HG03469 (cell line): ENCODE measurements around the gene NT5DC2.

Experiments used
- ATAC-seq: cut with Tn5 transposase; IDR thresholded peaks from one replicate; pipeline ENCODE4 v1.9.1; 2021; ENCODE audit warnings: mild to moderate bottlenecking, moderate library complexity, moderate number of reproducible peaks; ENCODE audit not compliant: unreplicated experiment

Gene NT5DC2

DNA sequence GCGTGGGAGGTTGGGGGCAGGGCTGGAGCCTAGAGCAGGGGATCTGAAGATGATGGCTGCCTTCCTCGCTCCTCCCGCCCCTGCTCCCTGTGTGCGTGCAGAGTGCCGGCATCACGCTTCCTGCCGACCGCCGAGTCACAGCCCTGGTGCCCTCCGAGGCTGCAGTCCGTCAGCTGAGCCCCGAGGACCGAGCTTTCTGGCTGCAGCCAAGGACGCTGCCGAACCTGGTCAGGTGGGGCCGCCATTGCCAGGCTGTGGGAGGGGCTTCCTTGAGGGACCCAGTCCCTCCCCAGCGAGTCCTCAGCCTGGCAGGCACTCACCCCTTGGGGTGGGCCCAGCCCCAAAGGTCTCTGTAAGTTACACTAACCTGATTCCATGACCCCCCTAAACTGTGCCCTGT is 20.9 kb downstream of the NT5DC2 start:
- no peak for ATAC-seq

DNA sequence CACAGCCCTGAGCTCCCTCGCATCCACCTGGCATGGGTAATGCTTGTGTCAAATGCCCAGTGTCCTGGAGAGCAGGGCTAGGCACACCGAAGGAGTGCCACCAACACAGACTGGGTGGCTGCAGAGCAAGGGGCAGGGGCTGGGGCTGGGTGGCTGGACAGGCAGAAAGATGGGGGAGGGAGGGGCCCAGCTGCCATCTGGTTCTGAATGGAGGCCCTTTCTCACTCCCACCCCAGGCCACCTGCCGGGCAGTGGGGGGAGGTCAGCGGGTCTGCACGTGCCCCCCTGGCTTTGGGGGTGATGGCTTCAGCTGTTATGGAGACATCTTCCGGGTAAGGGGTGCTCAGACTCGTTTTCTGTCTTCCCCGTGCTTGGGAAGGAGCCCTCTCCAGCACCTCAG is 21.6 kb downstream of the NT5DC2 start:
- ATAC-seq, result no peak

DNA sequence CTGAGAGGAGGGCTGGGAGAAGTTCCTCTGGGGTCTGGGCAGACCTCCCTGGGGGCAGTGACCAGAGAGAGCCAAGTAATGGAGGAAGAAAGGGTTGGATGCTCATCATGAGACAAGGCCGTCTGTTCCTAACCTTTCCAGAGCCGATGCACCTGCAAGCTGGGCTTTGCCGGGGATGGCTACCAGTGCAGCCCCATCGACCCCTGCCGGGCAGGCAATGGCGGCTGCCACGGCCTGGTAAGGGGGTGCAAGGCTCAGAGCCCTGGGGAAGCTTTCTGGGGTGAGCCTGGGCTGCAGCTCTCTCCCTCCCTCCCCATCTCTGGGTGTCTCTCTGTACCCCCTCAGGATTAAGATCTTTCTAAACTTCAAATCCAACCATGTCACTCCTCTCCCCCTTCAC is 22.1 kb downstream of the NT5DC2 start:
- no peak for ATAC-seq

DNA sequence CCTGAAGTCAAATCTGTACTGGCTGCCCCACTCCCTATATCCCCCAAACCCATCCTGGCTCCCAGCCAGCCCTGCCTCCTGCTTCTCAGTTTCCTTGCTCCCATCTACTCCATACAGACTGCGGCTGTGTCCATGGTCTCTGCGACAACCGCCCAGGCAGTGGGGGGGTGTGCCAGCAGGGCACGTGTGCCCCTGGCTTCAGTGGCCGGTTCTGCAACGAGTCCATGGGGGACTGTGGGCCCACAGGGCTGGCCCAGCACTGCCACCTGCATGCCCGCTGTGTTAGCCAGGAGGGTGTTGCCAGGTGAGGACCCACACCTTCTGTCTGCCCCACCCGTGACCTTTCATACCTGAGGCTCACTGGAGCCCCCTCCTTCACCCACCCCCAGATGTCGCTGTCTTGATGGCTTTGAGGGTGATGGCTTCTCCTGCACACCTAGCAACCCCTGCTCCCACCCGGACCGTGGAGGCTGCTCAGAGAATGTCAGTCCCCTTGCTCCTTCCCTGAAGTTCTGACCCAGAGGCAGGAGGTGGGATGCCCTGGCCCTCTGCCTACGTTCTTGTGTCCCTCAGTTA is 23.8 kb downstream of the NT5DC2 start:
- ATAC-seq, result no peak

DNA sequence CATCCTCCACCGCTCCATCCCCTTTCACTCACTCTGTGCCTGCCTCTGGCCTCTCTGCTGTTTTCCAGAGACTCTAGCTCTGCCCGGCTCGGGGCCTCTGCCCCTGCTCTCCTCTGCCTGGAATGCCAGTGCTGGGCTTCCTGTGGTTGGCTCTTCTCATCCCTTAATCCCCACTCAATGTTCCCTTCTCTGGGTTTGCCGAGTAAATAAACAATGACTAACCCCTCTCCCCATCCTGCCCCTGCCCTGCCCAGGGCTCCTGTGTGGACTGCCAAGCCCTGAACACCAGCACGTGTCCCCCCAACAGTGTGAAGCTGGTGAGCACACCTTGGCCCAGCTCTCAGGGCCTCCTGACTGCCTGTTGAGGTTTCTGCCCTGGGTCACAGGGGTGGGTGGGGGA is 26.3 kb downstream of the NT5DC2 start:
- no peak for ATAC-seq

DNA sequence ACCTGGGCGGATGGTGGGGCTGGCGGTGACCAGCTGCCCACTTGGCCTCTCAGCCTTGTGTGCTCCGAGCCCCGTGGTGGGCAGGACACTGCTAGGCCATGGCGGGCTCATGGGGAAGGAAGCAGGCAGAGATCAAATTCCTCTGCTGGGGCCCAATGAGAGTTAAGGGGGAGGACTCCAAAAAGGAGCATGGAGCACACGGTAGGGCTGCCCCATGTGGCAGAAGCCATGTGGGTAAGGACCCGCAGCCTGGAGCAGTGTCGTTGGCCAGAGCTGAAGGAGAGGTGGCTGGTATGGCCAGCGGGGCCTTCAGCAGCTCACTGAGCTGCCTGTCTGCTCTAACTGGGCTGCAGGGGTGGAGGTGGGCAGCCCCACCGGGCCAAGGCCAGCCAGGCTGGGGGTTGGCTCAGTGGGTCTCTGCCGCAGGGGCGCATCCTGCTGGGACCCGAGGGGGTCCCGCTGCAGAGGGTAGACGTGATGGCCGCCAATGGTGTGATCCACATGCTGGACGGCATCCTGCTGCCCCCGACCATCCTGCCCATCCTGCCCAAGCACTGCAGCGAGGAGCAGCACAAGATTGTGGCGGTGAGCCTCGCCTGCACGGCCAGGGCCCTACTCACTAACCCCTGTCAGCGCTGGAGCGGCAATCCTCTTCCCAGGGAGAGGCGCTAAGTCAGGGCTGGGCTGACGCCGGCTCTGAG is 27.2 kb downstream of the NT5DC2 start:
- ATAC-seq, result no peak

DNA sequence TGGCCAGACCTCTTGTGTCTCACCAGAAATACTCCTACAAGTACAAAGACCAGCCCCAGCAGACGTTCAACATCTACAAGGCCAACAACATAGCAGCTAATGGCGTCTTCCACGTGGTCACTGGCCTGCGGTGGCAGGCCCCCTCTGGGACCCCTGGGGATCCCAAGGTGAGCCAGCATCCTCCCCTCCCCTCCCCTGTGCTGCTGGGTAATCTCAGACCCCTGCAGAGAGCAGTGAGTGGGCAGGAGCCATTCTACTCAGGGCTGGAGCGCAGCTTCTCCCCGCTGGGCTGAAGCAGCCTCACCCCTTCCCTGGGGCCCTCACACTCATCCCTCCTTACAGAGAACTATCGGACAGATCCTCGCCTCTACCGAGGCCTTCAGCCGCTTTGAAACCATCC is 28.7 kb downstream of the NT5DC2 start:
- ATAC-seq, result no peak

DNA sequence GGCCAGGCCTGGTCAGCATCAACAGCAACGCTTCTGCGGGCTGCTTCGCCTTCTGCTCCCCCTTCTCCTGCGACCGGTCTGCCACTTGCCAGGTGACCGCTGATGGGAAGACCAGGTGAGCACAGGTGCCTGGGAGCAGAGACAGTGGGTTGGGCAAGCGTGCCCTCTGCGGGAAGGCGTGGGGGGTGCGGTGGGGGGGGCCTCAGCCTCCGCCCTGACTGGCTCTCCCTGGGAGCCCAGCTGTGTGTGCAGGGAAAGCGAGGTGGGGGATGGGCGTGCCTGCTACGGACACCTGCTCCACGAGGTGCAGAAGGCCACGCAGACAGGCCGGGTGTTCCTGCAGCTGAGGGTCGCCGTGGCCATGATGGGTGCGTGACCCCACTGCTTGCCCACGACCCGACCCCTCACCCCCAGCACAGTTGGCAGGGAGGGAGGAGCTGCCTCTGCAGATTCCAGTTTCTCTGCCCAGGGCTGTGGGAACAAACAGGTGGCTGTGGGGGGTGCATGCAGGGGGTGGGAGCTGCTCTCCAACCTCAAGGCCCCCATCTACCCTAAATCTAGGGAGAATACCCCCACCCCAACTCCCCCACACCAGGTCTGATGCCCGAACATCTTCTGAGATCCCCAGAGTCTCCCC is 29.8 kb downstream of the NT5DC2 start:
- no peak for ATAC-seq

DNA sequence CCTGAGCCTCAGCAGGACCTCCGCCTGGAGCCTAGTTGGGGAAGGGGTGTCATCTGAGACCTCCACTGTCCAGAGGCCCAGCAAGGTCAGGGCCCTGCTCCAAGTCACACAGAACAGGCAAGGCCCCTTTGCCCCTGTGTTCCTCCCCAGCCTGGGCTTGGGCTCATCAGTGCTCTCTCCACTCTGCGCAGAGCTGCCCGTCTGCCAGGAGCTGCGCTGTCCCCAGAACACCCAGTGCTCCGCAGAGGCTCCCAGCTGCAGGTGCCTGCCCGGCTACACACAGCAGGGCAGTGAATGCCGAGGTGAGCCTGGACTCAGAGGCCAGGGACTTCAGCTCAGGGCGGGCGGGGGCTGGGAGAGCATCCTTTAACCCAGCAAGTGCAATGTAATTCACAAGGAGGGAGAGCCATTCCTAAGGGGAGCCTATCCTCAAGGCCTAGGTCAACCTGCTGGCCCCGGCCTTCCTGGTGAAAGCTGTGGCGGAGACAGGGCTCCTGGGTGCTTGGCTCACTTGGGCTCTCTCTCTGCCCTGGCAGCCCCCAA is 30.8 kb downstream of the NT5DC2 start:
- no peak for ATAC-seq

DNA sequence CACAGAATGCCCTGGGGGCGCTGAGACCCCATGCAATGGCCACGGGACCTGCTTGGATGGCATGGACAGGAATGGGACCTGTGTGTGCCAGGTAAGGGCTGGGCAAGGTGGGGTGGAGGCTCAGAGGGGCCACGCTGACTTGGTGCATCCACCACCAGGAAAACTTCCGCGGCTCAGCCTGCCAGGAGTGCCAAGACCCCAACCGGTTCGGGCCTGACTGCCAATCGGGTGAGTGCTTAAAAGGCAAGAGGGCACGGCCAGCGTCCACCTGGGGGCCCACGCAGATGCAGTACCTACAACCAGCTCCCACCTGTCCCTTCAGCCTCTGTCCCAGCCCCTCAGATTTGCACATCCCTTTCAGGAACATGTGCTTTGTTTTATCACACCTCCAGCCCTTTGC is 31.7 kb downstream of the NT5DC2 start:
- ATAC-seq, result no peak

DNA sequence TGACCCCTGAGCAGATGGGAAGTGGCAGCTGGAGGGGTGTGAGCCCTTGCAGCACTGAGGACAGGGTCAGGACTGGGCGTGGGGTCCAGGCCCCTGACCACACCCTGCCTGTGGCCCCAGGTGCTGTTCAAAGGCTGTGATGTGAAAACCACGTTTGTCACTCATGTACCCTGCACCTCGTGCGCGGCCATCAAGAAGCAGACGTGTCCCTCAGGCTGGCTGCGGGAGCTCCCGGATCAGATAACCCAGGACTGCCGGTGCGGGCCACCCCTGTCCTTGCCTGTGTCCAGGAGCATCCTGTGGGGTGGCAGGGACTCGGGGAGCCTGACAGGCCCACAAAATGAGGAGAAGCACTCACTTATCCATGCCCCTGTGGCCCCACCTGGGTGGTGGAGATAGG is 32.6 kb downstream of the NT5DC2 start:
- no peak for ATAC-seq

DNA sequence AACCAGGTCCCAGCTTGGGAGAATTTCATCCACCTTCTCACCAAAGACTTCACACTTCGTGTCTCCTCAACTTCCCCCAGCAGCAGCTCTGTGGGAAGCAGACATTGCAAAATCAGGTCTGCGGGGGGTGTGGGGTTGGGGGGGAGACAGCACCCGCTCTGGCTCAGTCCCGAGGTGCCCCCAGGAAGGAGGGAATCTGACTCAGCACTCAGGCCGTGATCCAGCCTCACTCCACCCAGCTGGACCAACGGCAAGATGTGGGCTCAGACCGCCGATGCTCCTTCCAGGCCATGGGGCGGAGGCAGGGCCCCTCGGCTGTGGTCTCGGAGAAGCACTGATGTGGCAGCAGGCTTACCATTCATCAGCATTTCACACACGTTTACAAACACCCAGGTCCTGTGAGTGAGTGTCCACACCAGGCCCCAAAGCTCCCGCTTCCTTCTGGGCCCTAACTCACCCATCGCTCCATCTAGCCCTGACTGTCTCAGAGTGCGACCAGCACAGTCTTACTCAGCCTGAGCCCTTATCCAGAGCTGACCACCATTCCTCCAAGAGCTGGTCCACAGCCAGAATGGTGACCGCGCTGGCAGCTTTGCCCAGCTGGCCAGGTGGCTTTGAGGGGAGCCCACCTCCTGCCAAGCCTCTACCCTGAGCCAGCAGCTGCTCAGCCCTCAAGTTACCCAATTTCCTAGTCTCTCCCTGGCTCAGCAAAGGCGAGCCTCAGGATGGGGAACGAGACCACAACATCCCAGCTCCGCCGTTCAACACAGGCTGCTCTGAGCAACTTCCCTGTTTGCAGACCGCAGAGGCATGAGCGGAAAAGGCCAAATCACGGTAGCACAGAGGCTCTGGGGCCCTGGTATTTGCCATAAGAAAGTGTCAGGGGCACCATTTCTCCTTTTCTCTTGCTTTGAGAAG is 35.3 kb downstream of the NT5DC2 start:
- ATAC-seq, result no peak

DNA sequence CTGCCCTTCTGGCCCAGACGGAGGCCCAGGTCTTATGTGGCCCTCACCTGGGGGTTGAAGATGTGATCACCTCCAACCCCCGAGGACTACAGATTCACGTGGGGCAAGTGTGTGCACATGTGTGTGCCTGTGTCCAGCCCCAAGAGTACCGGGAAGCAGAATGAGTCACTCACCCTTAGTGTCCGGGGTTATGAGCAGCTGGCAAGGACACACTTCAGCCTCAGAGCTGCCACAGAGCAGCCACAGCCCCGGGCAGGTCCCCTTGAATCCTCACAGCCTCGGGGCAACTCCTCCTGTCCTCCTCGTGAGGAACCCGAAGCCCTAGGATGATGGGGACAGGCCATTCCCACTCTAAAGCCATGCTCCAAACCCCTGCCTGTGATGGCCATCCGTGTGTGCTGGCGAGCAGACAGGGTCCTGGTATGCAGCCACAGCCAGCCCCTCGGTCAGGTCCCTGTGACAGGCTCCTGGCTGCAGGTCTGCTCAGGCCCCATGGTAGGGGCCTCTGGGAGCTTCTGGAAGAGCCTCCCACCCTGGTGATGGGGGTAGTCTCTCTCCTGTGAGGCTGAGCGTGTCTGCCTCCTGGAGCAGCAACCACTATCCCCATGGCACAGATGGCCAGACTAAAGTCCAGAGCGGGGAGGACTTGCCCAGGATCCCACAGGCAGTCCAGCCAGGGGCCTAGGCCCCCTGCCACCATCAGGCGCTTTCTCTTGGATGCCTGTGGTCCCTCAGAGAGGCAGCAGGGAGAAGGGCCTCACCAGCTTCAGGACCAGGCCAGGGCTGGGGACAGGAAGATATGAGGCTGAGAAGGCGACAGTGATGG is 37.7 kb downstream of the NT5DC2 start:
- no peak for ATAC-seq

DNA sequence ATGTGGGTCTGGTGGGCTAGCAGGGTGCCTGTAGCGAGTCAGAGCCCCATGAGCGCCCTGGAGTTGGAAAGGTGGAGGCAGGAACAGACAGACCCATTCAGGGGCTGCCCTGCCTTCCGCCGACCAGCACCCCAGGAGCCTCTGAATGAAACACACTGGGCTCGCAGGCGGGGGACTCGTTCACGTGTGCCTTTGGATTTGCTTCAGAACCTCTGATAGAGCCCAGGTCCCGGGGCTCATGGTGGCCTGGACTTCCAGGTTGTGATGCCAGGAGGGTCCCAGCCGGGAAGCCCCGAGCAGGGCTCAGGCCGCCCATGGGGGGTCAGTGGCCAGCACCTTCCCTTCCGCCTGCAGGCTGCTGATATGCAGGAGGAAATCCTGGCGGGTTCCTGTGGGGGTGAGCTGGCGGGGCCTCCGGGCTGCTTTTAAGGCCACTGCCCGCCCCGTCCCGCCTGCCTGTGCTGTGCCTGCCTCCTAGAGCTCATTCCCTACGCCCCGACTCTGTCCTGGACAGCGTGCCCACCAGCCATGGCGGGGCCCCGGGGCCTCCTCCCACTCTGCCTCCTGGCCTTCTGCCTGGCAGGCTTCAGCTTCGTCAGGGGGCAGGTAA is 38.7 kb downstream of the NT5DC2 start, which contains the start of gene STAB1:
Gene STAB1 (plus strand): TSS at position 453 of the 610 bp plus-strand sequence. CDS start 76 bp downstream, at position 529.
- ATAC-seq, result no peak

DNA sequence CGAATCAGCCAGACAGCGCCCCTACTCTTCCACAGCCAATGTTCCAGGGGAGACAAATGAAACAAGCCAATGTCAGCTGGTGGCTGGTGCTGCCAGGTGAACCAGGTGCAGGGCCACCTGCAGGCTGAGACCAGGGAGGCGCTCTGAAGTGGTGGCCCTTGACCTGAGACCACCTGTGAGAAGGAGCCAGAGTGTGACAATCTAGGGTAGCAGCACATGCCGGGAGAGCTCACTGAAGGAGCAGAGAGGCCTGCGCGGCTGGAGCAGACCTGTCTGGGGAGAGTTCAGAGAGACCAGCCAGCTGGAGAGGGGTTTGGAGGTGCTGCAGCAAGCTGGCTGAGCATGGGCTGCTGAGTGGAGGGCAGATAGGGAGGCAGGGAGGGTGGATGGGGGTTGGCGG is 39.2 kb downstream of the NT5DC2 start:
- ATAC-seq, result no peak

DNA sequence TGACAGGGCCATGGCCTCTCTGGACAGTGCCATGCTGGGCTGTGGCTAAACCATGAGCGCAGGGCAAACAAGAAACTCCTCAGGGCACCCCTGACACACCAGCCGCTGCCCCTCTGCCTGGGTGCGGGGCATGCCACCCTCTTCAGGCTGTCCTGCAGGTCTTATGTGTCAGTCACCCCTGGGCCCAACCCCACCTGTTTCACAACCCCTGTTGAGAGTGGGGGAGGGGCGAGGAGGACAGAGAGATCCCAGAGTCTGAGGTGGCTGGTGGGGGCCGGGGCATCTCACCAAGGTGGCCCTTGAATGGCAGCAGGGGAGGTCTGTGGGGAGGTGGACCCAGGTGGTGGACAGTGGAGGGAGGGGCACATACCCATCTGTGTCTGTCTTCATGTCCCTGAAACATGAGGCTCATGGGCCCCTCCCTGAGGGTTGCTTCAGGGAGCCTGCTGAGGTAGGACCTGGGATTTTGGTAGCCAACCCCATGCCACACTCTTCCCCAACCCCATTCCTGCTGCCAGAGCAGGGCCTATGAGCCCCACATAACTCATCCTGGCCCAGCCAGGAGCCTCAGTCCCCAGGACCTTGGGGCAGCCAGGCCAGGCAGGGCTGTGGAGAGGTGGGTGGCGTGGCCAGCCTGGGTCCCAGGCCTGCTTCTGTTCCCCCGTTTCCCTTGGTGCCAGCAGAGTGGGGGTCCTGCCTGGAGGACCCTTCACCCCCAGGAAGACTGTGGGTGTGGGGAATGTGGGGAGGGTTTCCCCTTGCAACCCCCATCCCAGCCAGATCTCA is 40.2 kb downstream of the NT5DC2 start:
- ATAC-seq, result no peak

DNA sequence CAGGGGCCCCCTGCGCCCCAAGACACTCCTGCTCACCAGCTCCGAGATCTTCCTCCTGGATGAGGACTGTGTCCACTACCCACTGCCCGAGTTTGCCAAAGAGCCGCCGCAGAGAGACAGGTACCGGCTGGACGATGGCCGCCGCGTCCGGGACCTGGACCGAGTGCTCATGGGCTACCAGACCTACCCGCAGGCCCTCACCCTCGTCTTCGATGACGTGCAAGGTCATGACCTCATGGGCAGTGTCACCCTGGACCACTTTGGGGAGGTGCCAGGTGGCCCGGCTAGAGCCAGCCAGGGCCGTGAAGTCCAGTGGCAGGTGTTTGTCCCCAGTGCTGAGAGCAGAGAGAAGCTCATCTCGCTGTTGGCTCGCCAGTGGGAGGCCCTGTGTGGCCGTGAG is 41.6 kb downstream of the NT5DC2 start:
- no peak for ATAC-seq

DNA sequence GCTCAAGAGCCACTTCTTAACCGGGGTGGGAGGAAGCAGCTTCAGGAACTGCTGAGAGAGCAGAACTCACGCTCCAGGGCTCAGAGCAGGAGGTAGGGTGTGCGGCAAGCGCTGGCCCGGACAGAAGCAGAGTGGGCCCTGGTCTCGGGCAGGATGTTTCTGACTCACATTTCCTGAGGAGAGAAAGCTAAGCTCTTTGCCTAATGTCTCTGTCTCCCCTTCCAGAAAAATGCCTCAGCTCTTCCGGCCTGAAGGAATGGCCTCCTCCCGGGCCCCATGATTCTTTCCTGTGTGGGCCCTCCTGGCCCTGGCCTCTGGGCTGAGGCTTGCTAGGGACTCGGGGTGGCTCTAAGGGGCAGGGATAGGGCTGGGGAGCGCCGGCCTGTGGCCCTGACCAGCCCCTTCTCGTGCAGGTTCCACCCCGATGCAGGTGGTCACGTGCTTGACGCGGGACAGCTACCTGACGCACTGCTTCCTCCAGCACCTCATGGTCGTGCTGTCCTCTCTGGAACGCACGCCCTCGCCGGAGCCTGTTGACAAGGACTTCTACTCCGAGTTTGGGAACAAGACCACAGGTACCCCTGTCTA is 42.6 kb downstream of the NT5DC2 start:
- ATAC-seq, result no peak
